Muscle of leg (tissue), 11 donors: ENCODE measurements around the gene RELCH. TPM values are rescaled to one million over a fixed set of nuclear protein-coding genes. Genes with fewer than 3 reads are reported as not detected.

Experiments
- DNase-seq: peaks from one replicate; pipeline ENCODE4 v3.0.0; 2013
- H3K27ac ChIP-seq: one replicate; pipeline ENCODE4 v1.5.1; 2013; ENCODE audit warnings: mild to moderate bottlenecking, low read length, control low read depth
- H3K27me3 ChIP-seq: one replicate; pipeline ENCODE4 v1.6.1; 2013; ENCODE audit warnings: low read length; ENCODE audit not compliant: control insufficient read depth, insufficient read depth
- H3K36me3 ChIP-seq: one replicate; pipeline ENCODE4 v1.6.1; 2013; ENCODE audit warnings: low read length; ENCODE audit not compliant: control insufficient read depth, insufficient read depth
- H3K4me1 ChIP-seq: one replicate; pipeline ENCODE4 v1.6.1; 2013; ENCODE audit warnings: low read length; ENCODE audit not compliant: control insufficient read depth, insufficient read depth
- H3K4me3 ChIP-seq: one replicate; pipeline ENCODE4 v1.5.1; 2013; ENCODE audit warnings: low read length, control low read depth
- H3K9me3 ChIP-seq: replicated peaks from 2 replicates; pipeline ENCODE4 v1.6.1; 2013; ENCODE audit warnings: low read depth, low read length; ENCODE audit not compliant: control insufficient read depth
- WGBS: methylation state at CpG from one replicate; pipeline ENCODE4 v1.1.5; 2013; ENCODE audit warnings: missing lambda C conversion rate; ENCODE audit not compliant: insufficient coverage; 5-methylcytosine and 5-hydroxymethylcytosine counted together
- polyA plus RNA-seq, 8 donors: library from polyadenylated mRNA; unstranded; fragments of 120-200 nt; gene quantifications; one replicate each; pipeline versions ENCODE4 v1.2.1 to v1.2.3, GENCODE V29; 2013; ENCODE audit warnings: inconsistent platforms in 1 of 8, low replicate concordance in 1 of 8; ENCODE audit not compliant: insufficient read length in 8 of 8, insufficient read depth in 1 of 8
- total RNA-seq: library from RNA; stranded (reverse); fragments of 120-200 nt; gene quantifications from one replicate; pipeline ENCODE4 v1.2.4, GENCODE V29; 2013

Gene RELCH
- total and polyA plus RNA-seq, 9 donors: 11.7 to 20.6 (median 14.2) TPM

GRCh38 chr18:62327977-62328376 lies 140.9 kb downstream of the RELCH start:
- 63% methylated on average over 7 of the region's 7 CpGs for WGBS
- H3K27ac ChIP-seq: no peak overlapping the region
- no peaks in the 10 kb centered on the region for H3K36me3 ChIP-seq
- H3K4me1 ChIP-seq: peaks cover 23% of the 10 kb centered on the region
- no peak overlapping the region for H3K4me3 ChIP-seq
- no peaks in the 10 kb centered on the region for H3K9me3 ChIP-seq
- no peak for DNase-seq
- H3K27me3 ChIP-seq: peaks cover 63% of the 10 kb centered on the region

GRCh38 chr18:62328586-62329525 lies 141.8 kb downstream of the RELCH start:
- Histone ChIP-seq H3K27me3 (peaks cover 60% of the 10 kb centered on the region), H3K4me3 (no peak overlapping the region), H3K4me1 (peaks cover 23% of the 10 kb centered on the region), H3K27ac (no peak overlapping the region), H3K36me3 (no peaks in the 10 kb centered on the region), H3K9me3 (no peaks in the 10 kb centered on the region)
- no peak for DNase-seq
- 60% methylated on average over 1 of the region's 6 CpGs for WGBS

GRCh38 chr18:62329691-62330454 lies 142.8 kb downstream of the RELCH start:
- peaks cover 21% of the 10 kb centered on the region for H3K4me1 ChIP-seq
- peaks cover 51% of the 10 kb centered on the region for H3K27me3 ChIP-seq
- 51% methylated on average over 14 of the region's 15 CpGs for WGBS
- peak; percentile 21 for DNase-seq
- no peaks in the 10 kb centered on the region for H3K36me3 ChIP-seq
- no peak overlapping the region for H3K4me3 ChIP-seq
- H3K9me3 ChIP-seq: no peaks in the 10 kb centered on the region
- H3K27ac ChIP-seq: no peak overlapping the region

DNA sequence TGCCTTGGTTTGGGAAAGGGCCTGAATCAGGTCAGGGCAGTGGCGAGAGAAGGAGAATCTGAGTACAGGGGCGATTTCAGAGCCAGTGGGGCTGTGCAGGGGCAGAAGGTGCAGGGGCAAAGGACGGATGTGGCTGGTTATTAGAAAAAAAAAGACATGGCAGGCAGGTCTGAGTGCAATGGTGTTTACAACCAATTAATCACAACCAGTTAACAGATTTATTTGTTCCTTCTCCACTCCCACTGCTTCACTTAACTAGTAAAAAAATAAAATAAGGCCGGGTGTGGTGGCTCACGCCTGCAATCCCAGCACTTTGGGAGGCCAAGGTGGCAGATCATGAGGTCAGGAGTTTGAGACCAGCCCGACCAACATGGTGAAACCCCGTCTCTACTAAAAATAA lies 143.6 kb downstream of the RELCH start:
- WGBS: 96% methylated on average over 5 of the region's 7 CpGs
- Histone ChIP-seq H3K4me3 (no peak overlapping the region), H3K27ac (no peak overlapping the region), H3K36me3 (no peaks in the 10 kb centered on the region), H3K9me3 (no peaks in the 10 kb centered on the region), H3K4me1 (peaks cover 18% of the 10 kb centered on the region), H3K27me3 (peaks cover 46% of the 10 kb centered on the region)
- DNase-seq: no peak

DNA sequence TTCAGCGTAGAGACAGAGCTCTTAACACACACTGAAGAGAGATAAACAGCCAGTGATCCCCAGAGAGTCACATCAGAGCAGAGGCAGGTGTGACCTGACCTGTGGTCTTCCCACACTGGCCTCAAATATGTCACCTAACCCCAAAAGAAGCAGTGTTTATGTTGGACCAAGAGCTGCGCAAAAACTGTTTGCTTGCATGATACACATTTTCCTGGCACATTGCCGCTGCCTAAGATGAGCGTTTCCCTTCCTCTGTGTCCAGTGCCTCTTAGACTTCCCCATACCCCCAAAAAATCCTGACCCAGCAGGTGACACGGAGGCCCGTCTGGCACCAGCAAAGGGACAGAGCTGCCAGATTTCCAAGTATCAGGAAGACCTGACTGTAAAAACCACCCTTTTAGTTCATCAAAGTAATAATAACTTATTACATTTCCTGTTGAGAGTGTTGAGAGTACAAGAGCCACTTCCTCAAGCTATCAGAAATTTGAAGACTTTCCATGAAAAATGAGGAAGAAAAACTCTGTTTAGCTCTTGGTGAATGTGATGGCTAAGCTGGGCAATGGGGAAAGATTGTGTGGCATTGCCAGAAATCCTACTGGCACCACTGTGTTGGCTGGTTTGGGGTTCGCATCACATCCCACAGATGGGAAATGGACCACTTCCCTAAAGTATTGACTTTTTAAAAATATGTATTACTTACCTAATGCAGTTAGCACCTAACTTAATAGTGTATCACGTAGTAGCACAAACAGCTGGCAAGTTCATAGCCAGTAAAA lies 144.7 kb downstream of the RELCH start:
- 70% methylated on average over 5 of the region's 8 CpGs for WGBS
- Histone ChIP-seq H3K4me3 (no peak overlapping the region), H3K9me3 (no peaks in the 10 kb centered on the region), H3K4me1 (peaks cover 9% of the 10 kb centered on the region), H3K36me3 (no peaks in the 10 kb centered on the region), H3K27me3 (peaks cover 35% of the 10 kb centered on the region), H3K27ac (no peak overlapping the region)
- peak; percentile 79 for DNase-seq

- Histone ChIP-seq H3K9me3 (no peaks in the 10 kb centered on the region), H3K4me3 (no peak overlapping the region), H3K27ac (no peak overlapping the region), H3K27me3 (peaks cover 30% of the 10 kb centered on the region), H3K4me1 (peaks cover 9% of the 10 kb centered on the region), H3K36me3 (no peaks in the 10 kb centered on the region)
- WGBS: 100% methylated on average over 1 of the region's 3 CpGs
- DNase-seq: peak; percentile 25
These were observed 145.4 kb downstream of the RELCH start for GRCh38 chr18:62332431-62332830.

- H3K36me3 ChIP-seq: no peaks in the 10 kb centered on the region
- no peaks in the 10 kb centered on the region for H3K9me3 ChIP-seq
- H3K4me1 ChIP-seq: peaks cover 9% of the 10 kb centered on the region
- no peak for DNase-seq
- H3K4me3 ChIP-seq: no peak overlapping the region
- WGBS: 81% methylated on average over 6 of the region's 13 CpGs
- peaks cover 25% of the 10 kb centered on the region for H3K27me3 ChIP-seq
- H3K27ac ChIP-seq: no peak overlapping the region
These were observed 146.1 kb downstream of the RELCH start for GRCh38 chr18:62332964-62333695.

GRCh38 chr18:62334120-62334519 lies 147.1 kb downstream of the RELCH start:
- peaks cover 22% of the 10 kb centered on the region for H3K27me3 ChIP-seq
- no peaks in the 10 kb centered on the region for H3K9me3 ChIP-seq
- H3K4me3 ChIP-seq: no peak overlapping the region
- WGBS: 90% methylated on average over 2 of the region's 8 CpGs
- no peaks in the 10 kb centered on the region for H3K36me3 ChIP-seq
- no peak overlapping the region for H3K27ac ChIP-seq
- H3K4me1 ChIP-seq: peaks cover 9% of the 10 kb centered on the region
- DNase-seq: no peak

DNA sequence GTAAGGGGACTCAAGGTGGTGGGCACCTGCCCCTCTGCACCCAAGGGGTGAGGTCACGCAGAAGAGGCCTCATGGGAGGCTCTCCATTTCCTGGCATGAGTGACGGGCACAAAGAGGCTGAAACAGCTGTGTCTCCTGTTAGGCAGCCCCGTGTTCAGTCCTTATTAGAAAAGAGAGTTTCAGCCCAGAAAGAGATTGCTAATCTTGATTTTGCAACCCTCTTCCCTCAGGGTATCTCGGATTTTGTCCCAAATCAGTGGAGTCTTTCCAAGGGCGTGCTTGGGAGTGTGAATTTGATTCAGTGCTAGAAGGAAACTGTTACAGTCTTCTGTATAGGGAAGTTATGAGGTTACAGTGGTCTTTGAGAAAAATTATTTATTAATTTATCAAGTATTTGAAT lies 148.4 kb downstream of the RELCH start:
- no peak overlapping the region for H3K4me3 ChIP-seq
- H3K36me3 ChIP-seq: no peaks in the 10 kb centered on the region
- no peak for DNase-seq
- H3K9me3 ChIP-seq: no peaks in the 10 kb centered on the region
- H3K4me1 ChIP-seq: no peaks in the 10 kb centered on the region
- no CpG with 5 or more reads among the region's 5 CpGs for WGBS
- peaks cover 11% of the 10 kb centered on the region for H3K27me3 ChIP-seq
- no peak overlapping the region for H3K27ac ChIP-seq
